Measurements from ENCODE around the gene HSD17B8. TPM values are rescaled to one million over a fixed set of nuclear protein-coding genes. Genes with fewer than 3 reads are reported as not detected.

HSD17B8 gene
- total and polyA plus RNA-seq, 10 of the 15 experiments (the other 5 are each of a cell fraction or from before 2014, with no cell fraction given): 3.1 to 54.3 (median 26.5) TPM

- 0 out of 4 replicates have a peak, but pooled peaks of 1 of the 2 experiments have one; percentile 23 for TF ChIP-seq EP300 (IDR thresholded peaks at IDR 0.05; ENCODE audit: borderline replicate concordance in 1 of 2, control insufficient read depth in 1 of 2, low read depth in 2 of 2, low read length in 2 of 2)
- peak; percentile 13; the same call in 1 of the 2 replicates for TF ChIP-seq TBL1XR1 (IDR thresholded peaks at IDR 0.05; ENCODE audit: low read depth, low read length)
- TF ChIP-seq PRDM15 (CRISPR knock-in tag; IDR thresholded peaks at IDR 0.05): no peak
- TF ChIP-seq NR2C1 (IDR thresholded peaks at IDR 0.05): no peak
- TF ChIP-seq PKNOX1 (IDR thresholded peaks at IDR 0.05): peak; percentile 97
- TF ChIP-seq SMAD5 (IDR thresholded peaks at IDR 0.05; ENCODE audit: low read depth): peak; percentile 78; the same call in 1 of the 2 replicates
- TF ChIP-seq HDAC2 (IDR thresholded peaks at IDR 0.05): no peak
- peak; percentile 81 for TF ChIP-seq CREB1 (IDR thresholded peaks at IDR 0.05; ENCODE audit: low read depth)
Observed at GRCh38 chr6:33248932-33249731, 44.7 kb downstream of the HSD17B8 start (continued).
